Esophagus squamous epithelium (tissue), 5 donors: Measurements from ENCODE around the gene CTNND2. TPM values are rescaled to one million over a fixed set of nuclear protein-coding genes. Genes with fewer than 3 reads are reported as not detected.

ENCODE experiments used
- DNase-seq: peaks from one replicate; lab custom pipeline; 2025; lab: John Stamatoyannopoulos, UW
- H3K27ac ChIP-seq, 4 donors: fragments of 200-600 bp; sonication (generic); one replicate each; pipeline ENCODE4 v1.5.1; 2016 to 2019; ENCODE audit warnings: mild to moderate bottlenecking in 1 of 4
- H3K27me3 ChIP-seq, 4 donors: fragments of 200-600 bp; sonication (generic); 1 replicate in 3 of 4; 2 replicates in 1 of 4; pipeline versions ENCODE4 v1.5.1 to v1.6.0; 2017 to 2021; ENCODE audit warnings: antibody characterized with exemption in 1 of 4
- H3K36me3 ChIP-seq, 3 donors: fragments of 200-600 bp; sonication (generic); one replicate each; pipeline ENCODE4 v1.5.1; 2016 to 2019
- H3K4me1 ChIP-seq, 3 donors: fragments of 200-600 bp; sonication (generic); one replicate each; pipeline ENCODE4 v1.5.1; 2017 to 2019
- H3K4me3 ChIP-seq, 4 donors: fragments of 200-600 bp; sonication (generic); 1 replicate in 3 of 4; 2 replicates in 1 of 4; pipeline ENCODE4 v1.5.1; 2016 to 2019; ENCODE audit warnings: mild to moderate bottlenecking in 2 of 4, moderate library complexity in 1 of 4
- H3K9me3 ChIP-seq, 3 donors: fragments of 200-600 bp; sonication (generic); one replicate each; pipeline ENCODE4 v1.5.1; 2016 to 2019
- POLR2A ChIP-seq, 4 donors: fragments of 450-650 bp; IDR thresholded peaks; one replicate each; pipeline ENCODE4 v1.6.1; 2017; ENCODE audit warnings: antibody characterized with exemption in 4 of 4, mild to moderate bottlenecking in 4 of 4, moderate library complexity in 3 of 4
- WGBS, 2 donors: methylation state at CpG; one replicate each; pipeline ENCODE4 v1.1.5; 2018; 5-methylcytosine and 5-hydroxymethylcytosine counted together
- intact Hi-C: fragments of 100-400 bp; cut with DNase I; formaldehyde crosslinking; loops from one replicate; pipeline ENCODE4 v1.15.0; 2022
- total RNA-seq, 4 donors: library from RNA; depleted of rRNA; stranded (reverse); fragments of >200 nt; gene quantifications; one replicate each; pipeline ENCODE4 v1.1.0, GENCODE V29; 2016
- TF ChIP-seq, protein P1 (sequence below), 6 experiments: fragments of 450-650 bp in 4 of 6; fragments of 200-600 bp in 2 of 6; sonication (generic) in 2 of 6; IDR thresholded peaks; one replicate each; pipeline ENCODE4 v1.5.1; 2016 to 2019; ENCODE audit warnings: antibody characterized with exemption in 6 of 6, mild to moderate bottlenecking in 4 of 6, moderate library complexity in 4 of 6
- donor health status: DM: yes; HTN: yes; CAD: no.

CTNND2 gene
- total RNA-seq, 4 donors from 2014 or later: 0.38 to 0.50 TPM; not detected in 2

GRCh38 chr5:11110128-11110527, 794.1 kb downstream of the CTNND2 start:
- 82 to 86% methylated on average over 5 to 6 of the region's 6 CpGs for WGBS, 2 donors
- TF ChIP-seq, protein P1, sequence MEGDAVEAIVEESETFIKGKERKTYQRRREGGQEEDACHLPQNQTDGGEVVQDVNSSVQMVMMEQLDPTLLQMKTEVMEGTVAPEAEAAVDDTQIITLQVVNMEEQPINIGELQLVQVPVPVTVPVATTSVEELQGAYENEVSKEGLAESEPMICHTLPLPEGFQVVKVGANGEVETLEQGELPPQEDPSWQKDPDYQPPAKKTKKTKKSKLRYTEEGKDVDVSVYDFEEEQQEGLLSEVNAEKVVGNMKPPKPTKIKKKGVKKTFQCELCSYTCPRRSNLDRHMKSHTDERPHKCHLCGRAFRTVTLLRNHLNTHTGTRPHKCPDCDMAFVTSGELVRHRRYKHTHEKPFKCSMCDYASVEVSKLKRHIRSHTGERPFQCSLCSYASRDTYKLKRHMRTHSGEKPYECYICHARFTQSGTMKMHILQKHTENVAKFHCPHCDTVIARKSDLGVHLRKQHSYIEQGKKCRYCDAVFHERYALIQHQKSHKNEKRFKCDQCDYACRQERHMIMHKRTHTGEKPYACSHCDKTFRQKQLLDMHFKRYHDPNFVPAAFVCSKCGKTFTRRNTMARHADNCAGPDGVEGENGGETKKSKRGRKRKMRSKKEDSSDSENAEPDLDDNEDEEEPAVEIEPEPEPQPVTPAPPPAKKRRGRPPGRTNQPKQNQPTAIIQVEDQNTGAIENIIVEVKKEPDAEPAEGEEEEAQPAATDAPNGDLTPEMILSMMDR (IDR thresholded peaks at IDR 0.05): no peak
- TF ChIP-seq POLR2A (IDR thresholded peaks at IDR 0.05): no peak
- Histone ChIP-seq H3K9me3 (no peaks in the 10 kb centered on the region), H3K27me3 (no peaks in the 10 kb centered on the region), H3K4me1 (no peaks in the 10 kb centered on the region), H3K36me3 (no peaks in the 10 kb centered on the region), H3K27ac (no peak overlapping the region), H3K4me3 (no peak overlapping the region)
- DNase-seq: no peak
- intact Hi-C loops: no loop called here

DNA sequence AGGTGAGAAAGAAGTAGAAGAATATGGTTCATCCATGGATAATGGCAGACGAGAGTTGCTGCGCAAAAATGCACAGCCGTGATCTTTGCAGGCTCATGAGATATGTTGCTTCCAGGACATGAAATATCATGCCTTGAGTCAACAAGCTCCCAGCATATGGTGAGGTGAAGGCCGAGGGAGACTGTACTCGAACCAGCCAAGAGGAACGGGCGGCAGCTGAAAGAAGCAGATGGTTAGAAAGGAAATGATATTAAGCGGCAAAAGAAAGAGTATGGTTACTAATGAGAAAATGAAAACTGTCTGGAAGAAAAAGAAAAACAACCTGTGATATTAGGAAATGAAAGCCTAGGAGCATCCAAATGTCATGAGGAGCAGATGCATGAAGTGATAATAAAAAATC, 798.5 kb downstream of the CTNND2 start:
- DNase-seq: no peak
- Histone ChIP-seq H3K36me3 (no peaks in the 10 kb centered on the region), H3K4me3 (no peak overlapping the region), H3K4me1 (no peaks in the 10 kb centered on the region), H3K27ac (no peak overlapping the region), H3K9me3 (no peaks in the 10 kb centered on the region), H3K27me3 (no peaks in the 10 kb centered on the region)
- WGBS, 2 donors: 76 to 84% methylated on average over 8 of the region's 8 CpGs
- TF ChIP-seq, protein P1 (IDR thresholded peaks at IDR 0.05): no peak
- TF ChIP-seq POLR2A (IDR thresholded peaks at IDR 0.05): no peak
- intact Hi-C loops: no loop called here

- intact Hi-C loops: no loop called here
- TF ChIP-seq, protein P1 (IDR thresholded peaks at IDR 0.05): no peak
- no peak for TF ChIP-seq POLR2A (IDR thresholded peaks at IDR 0.05)
- no peaks in the 10 kb centered on the region for H3K4me1 ChIP-seq
- no peak overlapping the region for H3K4me3 ChIP-seq
- no peaks in the 10 kb centered on the region for H3K36me3 ChIP-seq
- 66 to 80% methylated on average over 7 to 9 of the region's 9 CpGs for WGBS, 2 donors
- H3K27ac ChIP-seq: no peak overlapping the region
- H3K9me3 ChIP-seq: no peaks in the 10 kb centered on the region
- DNase-seq: no peak
- no peaks in the 10 kb centered on the region for H3K27me3 ChIP-seq
Measured at GRCh38 chr5:11104651-11105112, 799.6 kb downstream of the CTNND2 start.

DNA sequence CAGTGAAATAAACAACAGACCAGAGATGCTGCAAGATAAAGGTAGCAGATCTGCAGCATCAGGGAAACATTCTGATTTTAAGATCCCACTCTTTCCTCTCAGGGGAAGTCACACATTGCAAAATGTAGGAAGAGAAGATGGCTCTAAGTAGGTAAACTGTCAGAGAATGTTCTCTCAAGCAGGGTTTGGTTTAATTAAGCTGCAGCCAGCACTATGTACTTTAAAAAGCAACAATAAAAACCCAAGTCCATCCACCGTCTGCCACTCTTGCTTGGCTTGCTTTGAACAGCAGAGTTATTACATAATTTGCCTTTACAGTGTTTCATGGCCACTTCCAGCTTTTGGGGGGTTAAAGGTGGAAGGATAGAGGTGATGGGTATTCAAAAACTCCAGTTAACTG, 800.0 kb downstream of the CTNND2 start:
- no peaks in the 10 kb centered on the region for H3K27me3 ChIP-seq
- H3K4me3 ChIP-seq: no peak overlapping the region
- TF ChIP-seq POLR2A (IDR thresholded peaks at IDR 0.05): no peak
- TF ChIP-seq, protein P1 (IDR thresholded peaks at IDR 0.05): no peak
- H3K4me1 ChIP-seq: no peaks in the 10 kb centered on the region
- no peaks in the 10 kb centered on the region for H3K9me3 ChIP-seq
- 56 to 75% methylated on average over 1 of the region's 1 CpG for WGBS, 2 donors
- H3K27ac ChIP-seq: no peak overlapping the region
- DNase-seq: no peak
- intact Hi-C loops: no loop called here
- H3K36me3 ChIP-seq: no peaks in the 10 kb centered on the region

DNA sequence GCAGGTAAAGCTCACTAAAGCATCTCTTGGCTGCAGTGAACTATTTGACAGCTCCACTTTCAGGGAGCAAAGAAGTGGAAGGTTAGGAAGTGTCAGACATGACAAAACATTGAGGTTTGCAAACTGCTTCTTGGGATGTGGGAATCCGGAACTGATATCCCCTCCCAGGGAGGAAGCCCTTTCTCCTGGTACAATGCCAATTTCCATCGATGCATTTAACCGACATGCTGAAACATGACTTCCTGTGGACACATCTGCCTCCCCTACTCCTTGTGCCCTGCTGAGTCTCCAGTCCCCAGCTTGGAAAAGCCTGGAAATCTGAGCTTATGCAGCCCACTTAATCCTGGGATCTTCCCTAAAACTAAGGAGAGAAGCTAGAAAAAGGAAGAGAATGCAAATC, 820.1 kb downstream of the CTNND2 start:
- H3K9me3 ChIP-seq: peaks cover 0 to 7% (median 0%) of the 10 kb centered on the region in 3 donors
- H3K36me3 ChIP-seq: no peaks in the 10 kb centered on the region
- H3K27ac ChIP-seq: no peak overlapping the region
- WGBS, 2 donors: 42 to 70% methylated on average over 2 to 3 of the region's 3 CpGs
- peaks cover 0 to 6% (median 0%) of the 10 kb centered on the region in 4 donors for H3K27me3 ChIP-seq
- no peak for DNase-seq
- intact Hi-C loops: no loop called here
- H3K4me3 ChIP-seq: no peak overlapping the region
- TF ChIP-seq, protein P1 (IDR thresholded peaks at IDR 0.05): no peak
- no peak for TF ChIP-seq POLR2A (IDR thresholded peaks at IDR 0.05)
- H3K4me1 ChIP-seq: no peaks in the 10 kb centered on the region
